ENCODE results near the gene ARMC3.

ARMC3 gene

DNA sequence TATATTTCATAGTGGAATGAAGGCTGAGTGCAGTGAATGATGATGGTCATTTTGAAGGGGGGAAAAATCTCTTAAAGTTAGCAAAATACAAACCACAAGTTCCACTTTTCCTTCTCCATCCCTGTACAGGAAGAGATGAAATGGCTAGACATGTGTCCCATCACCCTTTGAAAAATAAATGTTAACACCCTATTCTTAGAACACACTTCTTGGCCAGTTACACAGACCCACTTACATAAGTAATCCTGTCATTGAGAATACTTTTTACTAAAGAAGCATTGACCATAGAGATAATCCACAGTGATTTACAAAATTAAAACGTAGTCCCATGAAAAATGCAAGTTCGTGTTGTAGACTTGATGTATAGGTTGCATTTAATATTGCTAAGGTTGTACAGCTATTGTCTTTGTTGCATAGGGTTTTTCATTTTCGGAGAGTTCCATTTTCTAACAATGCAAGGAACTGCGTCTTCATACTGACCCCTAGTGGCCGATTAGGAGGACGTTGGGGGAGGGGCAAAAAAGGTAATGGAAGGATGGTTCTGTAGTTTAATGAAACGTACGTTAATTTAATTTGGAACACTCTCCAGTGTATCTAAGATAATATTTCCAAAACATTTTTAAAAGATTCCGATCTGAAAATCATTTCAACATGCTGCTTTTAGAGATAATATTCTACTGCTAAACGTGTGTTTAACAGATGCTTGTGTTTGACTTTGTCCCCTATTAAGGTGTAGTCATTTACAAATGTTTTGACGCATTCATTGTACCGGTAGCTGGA, 60.9 kb downstream of the ARMC3 start:
- DNase-seq (ENCODE audit: low read depth), result peak; percentile 25
- TF ChIP-seq, protein P1, sequence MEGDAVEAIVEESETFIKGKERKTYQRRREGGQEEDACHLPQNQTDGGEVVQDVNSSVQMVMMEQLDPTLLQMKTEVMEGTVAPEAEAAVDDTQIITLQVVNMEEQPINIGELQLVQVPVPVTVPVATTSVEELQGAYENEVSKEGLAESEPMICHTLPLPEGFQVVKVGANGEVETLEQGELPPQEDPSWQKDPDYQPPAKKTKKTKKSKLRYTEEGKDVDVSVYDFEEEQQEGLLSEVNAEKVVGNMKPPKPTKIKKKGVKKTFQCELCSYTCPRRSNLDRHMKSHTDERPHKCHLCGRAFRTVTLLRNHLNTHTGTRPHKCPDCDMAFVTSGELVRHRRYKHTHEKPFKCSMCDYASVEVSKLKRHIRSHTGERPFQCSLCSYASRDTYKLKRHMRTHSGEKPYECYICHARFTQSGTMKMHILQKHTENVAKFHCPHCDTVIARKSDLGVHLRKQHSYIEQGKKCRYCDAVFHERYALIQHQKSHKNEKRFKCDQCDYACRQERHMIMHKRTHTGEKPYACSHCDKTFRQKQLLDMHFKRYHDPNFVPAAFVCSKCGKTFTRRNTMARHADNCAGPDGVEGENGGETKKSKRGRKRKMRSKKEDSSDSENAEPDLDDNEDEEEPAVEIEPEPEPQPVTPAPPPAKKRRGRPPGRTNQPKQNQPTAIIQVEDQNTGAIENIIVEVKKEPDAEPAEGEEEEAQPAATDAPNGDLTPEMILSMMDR (IDR thresholded peaks at IDR 0.05; ENCODE audit: low read depth, low read length, missing control alignments), result peak; percentile 77
- no peak overlapping the region for H3K4me3 ChIP-seq (ENCODE audit: low read depth, low read length)

DNA sequence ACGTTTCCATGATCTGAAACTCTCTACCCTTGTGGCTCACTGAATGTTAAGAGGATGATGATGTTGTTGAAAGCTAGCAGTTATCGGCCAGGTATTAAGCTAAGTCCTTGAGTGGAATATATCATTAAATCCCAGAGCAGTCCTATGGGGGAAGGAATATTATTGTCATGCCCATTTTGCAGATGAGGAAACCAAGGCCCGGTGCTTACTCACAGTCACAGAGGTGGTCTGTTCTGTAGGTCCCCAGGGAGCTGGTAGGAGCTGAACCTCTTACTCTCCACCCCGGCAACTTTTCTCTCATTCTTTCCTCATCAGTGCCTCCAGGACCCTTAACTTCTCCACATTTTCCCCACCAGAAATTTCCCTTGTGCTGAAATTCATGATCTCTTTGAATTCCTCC, 62.6 kb downstream of the ARMC3 start:
- no peak overlapping the region for H3K4me3 ChIP-seq (ENCODE audit: low read depth, low read length)
- TF ChIP-seq, protein P1 (IDR thresholded peaks at IDR 0.05; ENCODE audit: low read depth, low read length, missing control alignments), result no peak
- DNase-seq (ENCODE audit: low read depth), result no peak

DNA sequence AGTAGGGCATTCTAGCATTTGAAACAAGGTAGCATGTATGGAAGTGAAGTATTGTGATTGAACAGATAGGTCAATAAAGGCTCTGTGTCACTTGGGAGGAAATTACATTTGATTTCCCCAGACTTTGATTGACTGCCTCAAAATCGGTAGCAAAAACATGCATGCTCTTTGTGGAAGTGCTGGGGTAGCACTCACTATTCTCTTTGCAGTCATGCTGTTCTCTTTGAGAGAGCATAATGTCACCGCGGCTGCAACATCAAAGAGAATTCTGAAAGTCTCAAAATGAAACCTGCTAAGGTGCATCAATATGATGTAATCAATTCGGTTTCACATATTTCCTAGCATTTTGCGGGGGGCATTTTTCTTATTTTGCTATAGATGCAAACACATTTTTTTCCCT, 64.2 kb downstream of the ARMC3 start:
- TF ChIP-seq, protein P1 (IDR thresholded peaks at IDR 0.05; ENCODE audit: low read depth, low read length, missing control alignments), result no peak
- peak; percentile 13 for DNase-seq (ENCODE audit: low read depth)
- H3K4me3 ChIP-seq (ENCODE audit: low read depth, low read length), result no peak overlapping the region

DNA sequence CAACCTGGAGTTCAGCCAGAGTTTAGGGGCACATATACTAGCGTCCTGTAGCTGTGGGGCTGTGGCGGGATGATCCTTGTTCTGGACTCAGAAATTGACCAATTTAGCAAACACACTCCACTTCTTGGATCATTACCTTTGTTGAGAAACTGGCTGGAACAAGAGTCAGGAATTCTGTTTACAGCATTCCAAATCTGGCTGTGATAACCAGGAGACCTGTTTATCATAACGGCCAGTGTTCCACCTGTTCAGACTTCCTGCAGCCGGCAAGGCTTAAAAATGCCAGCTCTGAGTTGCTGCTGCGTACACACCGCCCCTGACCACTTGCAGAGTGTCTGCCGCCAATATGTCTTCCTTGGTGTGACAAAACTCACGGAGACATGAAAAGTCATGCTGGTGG, 64.8 kb downstream of the ARMC3 start:
- TF ChIP-seq, protein P1 (IDR thresholded peaks at IDR 0.05; ENCODE audit: low read depth, low read length, missing control alignments), result no peak
- no peak for DNase-seq (ENCODE audit: low read depth)
- no peak overlapping the region for H3K4me3 ChIP-seq (ENCODE audit: low read depth, low read length)

DNA sequence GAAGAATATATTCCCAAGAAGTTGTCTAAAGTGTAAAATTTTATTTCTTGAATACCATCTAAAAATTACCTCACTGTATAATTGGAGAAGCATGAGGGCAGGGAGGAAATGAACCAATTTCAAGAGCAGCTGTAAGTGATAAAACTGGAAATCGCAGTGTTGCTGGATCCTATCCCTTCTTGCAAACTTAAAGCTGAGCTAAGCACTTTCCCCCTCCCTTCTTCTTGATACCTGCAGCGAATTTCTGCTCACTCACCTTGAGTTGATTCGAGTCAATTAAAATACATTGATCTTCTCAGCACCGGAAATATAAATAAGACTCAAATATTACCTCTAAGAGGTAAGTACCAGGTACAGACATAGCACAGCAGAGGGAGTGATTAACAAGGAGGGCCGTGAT, 65.5 kb downstream of the ARMC3 start:
- TF ChIP-seq, protein P1 (IDR thresholded peaks at IDR 0.05; ENCODE audit: low read depth, low read length, missing control alignments), result no peak
- no peak for DNase-seq (ENCODE audit: low read depth)
- no peak overlapping the region for H3K4me3 ChIP-seq (ENCODE audit: low read depth, low read length)

DNA sequence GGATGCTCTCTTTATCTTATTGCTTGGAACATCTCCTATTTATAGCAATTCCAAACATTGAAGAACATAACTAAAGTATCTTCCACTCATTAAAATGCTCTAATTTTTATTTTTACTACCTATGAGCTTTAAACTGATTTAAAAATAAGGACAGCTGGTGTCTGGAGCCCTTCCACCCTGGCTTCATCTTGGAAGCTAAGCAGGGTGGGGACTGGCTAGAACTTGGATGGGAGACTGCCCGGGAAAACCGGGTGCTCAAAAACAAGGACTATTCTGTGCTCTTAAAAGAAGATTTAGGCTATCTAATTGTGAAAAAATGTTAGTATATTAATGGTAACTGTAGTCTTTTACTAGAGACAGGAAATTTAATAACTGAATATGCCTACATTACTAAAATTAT, 69.2 kb downstream of the ARMC3 start:
- H3K4me3 ChIP-seq (ENCODE audit: low read depth, low read length), result no peak overlapping the region
- DNase-seq (ENCODE audit: low read depth), result no peak
- TF ChIP-seq, protein P1 (IDR thresholded peaks at IDR 0.05; ENCODE audit: low read depth, low read length, missing control alignments), result no peak

DNA sequence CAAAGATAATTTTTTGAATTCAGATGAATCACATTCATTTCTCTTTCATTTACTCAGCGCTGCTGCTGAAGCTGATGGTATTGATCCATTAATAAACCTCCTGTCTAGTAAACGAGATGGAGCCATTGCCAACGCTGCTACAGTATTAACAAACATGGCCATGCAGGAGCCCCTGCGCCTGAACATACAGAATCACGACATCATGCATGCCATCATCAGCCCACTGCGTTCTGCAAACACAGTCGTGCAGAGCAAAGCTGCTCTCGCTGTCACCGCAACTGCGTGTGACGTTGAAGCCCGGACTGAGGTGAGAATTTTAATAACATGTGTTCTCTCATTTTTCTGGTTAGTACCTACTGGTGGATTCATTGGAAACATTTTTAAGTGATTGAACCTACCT, 70.2 kb downstream of the ARMC3 start:
- TF ChIP-seq, protein P1 (IDR thresholded peaks at IDR 0.05; ENCODE audit: low read depth, low read length, missing control alignments), result no peak
- no peak for DNase-seq (ENCODE audit: low read depth)

More for the DNA sequence above, 70.2 kb downstream of the ARMC3 start:
- no peak overlapping the region for H3K4me3 ChIP-seq (ENCODE audit: low read depth, low read length)

Data from GM12864 (cell line).